Duodenal mucosa (tissue), 2 donors: Measurements from ENCODE around the gene SLC8A2.
"Not testable (repeated sequence)": the region's sequence is repeated elsewhere in the genome, so short reads cannot be mapped to it uniquely, and the experiment has no call there.

ENCODE experiments used
- H3K27ac ChIP-seq: one replicate; pipeline ENCODE4 v1.7.0; 2013; ENCODE audit warnings: low read depth, low read length
- H3K27me3 ChIP-seq, 2 donors: one replicate each; pipeline ENCODE4 v1.7.0; 2013; ENCODE audit warnings: low read length in 2 of 2, control low read depth in 1 of 2; ENCODE audit not compliant: insufficient read depth in 2 of 2, control insufficient read depth in 1 of 2
- H3K36me3 ChIP-seq, 2 donors: one replicate each; pipeline ENCODE4 v1.7.0; 2013; ENCODE audit warnings: low read length in 2 of 2, control low read depth in 1 of 2; ENCODE audit not compliant: insufficient read depth in 2 of 2, control insufficient read depth in 1 of 2
- H3K4me1 ChIP-seq, 2 donors: one replicate each; pipeline ENCODE4 v1.7.0; 2013; ENCODE audit warnings: low read length in 2 of 2, control low read depth in 1 of 2; ENCODE audit not compliant: insufficient read depth in 2 of 2, control insufficient read depth in 1 of 2
- H3K4me3 ChIP-seq, 2 donors: one replicate each; pipeline ENCODE4 v1.7.0; 2013; ENCODE audit warnings: low read length in 2 of 2, low read depth in 1 of 2
- H3K9ac ChIP-seq, 2 donors: one replicate each; pipeline ENCODE4 v1.7.0; 2013; ENCODE audit warnings: low read length in 2 of 2, low read depth in 1 of 2
- H3K9me3 ChIP-seq, 2 donors: one replicate each; pipeline ENCODE4 v1.7.0; 2013; ENCODE audit warnings: low read length in 2 of 2, control low read depth in 1 of 2; ENCODE audit not compliant: control insufficient read depth in 1 of 2

Gene SLC8A2

DNA sequence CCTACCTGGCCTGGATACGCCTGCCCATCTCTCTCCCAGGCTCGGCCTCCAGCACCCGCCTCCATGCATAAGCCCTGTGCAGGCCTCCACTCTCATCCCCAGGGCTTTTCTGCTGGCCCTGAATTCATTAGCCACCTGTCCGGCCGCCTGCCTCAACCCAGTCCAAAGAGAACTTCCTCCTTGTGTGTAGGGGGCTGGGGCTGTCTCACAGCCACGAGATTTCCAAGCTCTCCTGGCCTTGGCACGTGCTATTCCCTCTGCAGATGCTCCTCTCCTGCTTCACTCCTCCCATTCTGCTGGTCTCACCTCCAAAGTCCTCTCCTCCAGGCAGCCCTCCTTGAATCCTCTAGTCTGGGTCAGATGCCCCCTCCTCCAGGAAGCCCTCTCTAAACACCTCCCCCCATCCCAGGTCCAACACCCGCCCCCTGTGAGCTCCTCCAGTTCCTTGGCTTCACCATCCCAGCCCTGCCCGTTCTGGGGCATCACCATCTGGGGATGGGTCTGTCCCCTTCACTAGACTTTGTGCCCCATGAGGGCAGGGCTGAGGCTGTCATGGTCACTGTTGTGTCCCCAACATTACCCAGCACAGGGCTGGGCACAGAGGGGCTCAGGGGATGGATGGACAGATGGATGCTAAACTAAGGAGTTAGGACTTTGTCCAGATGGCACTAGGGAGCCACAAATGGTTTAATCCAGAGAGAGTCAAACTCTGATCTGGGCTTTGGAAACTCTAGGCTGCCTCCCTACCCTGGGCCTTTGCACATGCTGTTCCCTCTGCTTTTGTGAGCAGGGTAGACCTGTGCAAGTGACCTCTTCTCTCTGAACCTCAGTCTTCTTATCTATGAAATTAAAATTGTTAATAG is 67.1 kb downstream of the SLC8A2 start:
- peaks cover 7 to 12% of the 10 kb centered on the region in 2 donors for H3K27me3 ChIP-seq
- no peak overlapping the region for H3K9ac ChIP-seq
- no peak overlapping the region for H3K27ac ChIP-seq
- no peaks in the 10 kb centered on the region for H3K9me3 ChIP-seq
- no peak overlapping the region for H3K4me3 ChIP-seq
- H3K36me3 ChIP-seq, result no peaks in the 10 kb centered on the region
- no peaks in the 10 kb centered on the region for H3K4me1 ChIP-seq

DNA sequence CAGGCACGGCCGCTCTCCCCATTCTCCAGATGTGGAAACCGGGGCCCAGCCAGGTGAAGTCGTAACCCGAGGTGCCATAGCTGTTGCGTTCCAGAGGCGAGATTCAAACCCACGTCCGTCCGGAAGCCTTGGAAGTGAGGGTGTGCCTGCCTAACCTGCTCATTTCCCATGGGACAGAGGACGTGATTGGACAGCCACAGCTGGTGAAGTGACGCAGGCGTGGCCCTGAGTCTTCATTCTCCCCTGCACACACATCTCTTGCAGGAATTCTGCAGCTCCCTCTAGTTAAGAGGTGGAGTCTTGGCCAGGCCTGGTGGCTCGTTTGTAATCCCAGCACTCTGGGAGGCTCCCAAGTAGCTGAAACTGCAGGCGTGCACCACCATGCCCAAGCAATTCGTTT is 69.2 kb downstream of the SLC8A2 start:
- Histone ChIP-seq H3K27me3 (peaks cover 7 to 12% of the 10 kb centered on the region in 2 donors), H3K9ac (no peak overlapping the region), H3K36me3 (no peaks in the 10 kb centered on the region), H3K4me1 (no peaks in the 10 kb centered on the region), H3K4me3 (no peak overlapping the region), H3K27ac (no peak overlapping the region), H3K9me3 (no peaks in the 10 kb centered on the region)

DNA sequence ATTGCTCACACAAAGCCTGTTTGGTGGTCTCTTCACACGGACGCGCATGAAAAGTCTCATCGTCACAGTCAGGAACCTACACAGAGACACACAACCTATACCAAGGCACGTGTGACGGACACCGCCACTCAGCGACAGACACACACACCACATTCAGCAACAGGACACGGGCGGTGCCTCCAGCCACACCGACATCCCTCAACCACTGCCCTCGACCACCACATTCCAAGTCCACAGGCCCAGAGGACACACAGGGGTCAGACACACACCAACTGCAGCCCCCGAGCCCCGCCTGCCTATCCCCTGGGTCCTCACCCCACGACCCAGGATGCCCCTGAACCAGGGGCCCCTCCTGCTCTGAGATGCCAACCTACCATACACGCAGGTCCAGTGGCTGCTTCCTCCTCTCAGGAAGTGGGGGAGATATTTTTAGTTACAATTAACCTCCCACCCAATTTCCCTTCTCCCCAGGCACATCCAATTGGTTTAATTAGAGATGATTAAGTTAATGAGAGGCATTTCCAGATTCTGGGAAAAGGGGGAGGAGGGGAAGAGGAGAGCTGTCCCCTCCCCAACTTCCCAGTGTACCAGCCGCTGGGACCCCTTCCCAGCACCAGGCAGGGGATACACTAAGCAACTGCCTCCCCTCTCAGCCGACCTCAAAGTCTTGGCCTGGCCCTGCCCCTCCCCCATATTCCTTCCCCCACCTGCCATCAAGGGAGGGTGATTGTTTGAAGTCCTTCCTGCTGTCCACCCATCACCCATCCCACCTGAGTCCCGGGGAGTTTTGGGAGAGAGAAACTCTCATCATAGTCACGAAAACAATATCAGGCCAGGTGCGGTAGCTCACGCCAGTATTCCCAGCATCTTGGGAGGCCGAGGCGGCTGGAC is 72.7 kb downstream of the SLC8A2 start:
- Histone ChIP-seq H3K27me3 (peaks cover 0 to 5% of the 10 kb centered on the region in 2 donors), H3K27ac (no peak overlapping the region), H3K9me3 (no peaks in the 10 kb centered on the region), H3K9ac (no peak overlapping the region), H3K4me1 (no peaks in the 10 kb centered on the region), H3K36me3 (no peaks in the 10 kb centered on the region), H3K4me3 (no peak overlapping the region)

DNA sequence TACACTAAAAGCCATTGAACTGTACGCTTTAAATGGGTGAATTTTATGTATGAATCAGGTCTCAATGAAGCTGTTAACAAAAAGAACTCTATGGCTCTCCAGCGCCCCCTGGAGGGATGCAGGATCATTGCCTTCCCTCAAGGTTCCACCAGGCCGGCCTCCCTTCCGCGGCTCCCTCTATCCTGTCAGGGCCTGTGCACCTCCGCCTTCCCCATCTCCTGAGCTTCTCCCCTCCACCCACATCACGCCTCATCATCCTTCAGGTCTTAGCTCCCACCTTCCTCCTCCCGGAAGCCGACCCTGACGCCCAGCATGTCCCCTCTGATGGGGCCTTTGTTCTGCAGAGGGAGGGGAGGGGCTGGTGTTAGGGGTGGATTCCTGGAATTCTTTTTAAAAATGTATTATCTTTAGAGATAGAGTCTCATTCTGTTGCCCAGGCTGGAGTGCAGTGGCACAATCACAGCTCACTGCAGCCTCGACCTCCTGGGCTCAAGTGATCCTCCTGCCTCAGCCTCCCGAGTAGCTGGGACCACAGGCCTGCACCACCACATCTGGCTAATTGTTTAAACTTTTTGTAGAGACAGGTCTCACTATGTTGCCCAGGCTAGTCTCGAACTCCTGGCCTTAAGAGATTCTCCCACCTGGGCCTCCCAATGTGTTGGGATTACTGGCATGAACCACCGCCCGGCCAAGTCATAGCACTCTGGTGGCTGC is 80.0 kb downstream of the SLC8A2 start:
- Histone ChIP-seq H3K27ac (no peak overlapping the region), H3K4me3 (no peak overlapping the region), H3K27me3 (no peaks in the 10 kb centered on the region), H3K36me3 (no peaks in the 10 kb centered on the region), H3K9ac (no peak overlapping the region), H3K9me3 (no peaks in the 10 kb centered on the region), H3K4me1 (no peaks in the 10 kb centered on the region)

DNA sequence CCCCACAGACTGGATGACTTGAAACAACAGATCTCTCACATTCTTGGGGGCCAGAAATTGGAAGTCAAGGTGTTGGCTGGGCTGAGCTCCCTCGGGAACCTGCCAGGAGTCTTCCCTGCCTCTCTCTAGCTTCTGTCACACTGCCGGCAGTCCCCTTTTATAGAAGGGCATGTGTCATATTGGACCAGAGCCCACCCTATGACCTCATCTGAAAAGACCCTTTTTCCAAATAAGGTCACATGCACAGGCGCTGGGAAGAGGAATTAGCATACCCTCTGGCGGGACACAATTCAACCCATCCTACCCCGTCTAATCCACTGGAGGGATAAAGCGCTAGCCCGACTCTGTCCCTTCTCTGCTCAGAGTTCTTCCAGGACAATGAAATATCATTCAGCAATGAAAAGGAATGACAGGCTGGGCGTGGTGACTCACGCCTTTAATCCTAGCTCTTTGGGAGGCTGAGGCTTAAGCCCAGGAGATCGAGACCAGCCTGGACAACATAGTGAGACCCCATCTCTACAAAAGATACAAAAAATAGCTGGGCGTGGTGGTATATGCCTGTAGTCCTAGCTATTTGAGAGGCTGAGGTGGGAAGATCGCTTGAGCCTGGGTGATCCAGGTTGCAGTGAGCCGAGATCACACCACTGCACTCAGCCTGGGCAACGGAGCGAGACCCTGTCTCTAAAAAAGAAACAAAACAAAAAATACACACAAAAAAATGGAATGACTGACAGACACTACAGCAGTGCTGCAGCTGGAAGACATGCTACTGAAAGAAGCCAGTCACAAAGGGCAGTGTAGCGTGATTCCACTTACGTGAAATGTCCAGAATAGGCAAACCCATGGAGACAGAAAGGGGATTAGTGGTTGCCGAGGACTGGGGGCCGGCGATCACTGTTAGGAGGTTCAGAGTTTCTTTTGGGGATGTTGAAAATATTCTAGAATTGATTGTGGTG is 80.9 kb downstream of the SLC8A2 start:
- no peaks in the 10 kb centered on the region for H3K27me3 ChIP-seq
- H3K4me1 ChIP-seq, result no peaks in the 10 kb centered on the region
- H3K4me3 ChIP-seq, result no peak overlapping the region
- no peak overlapping the region for H3K9ac ChIP-seq
- no peaks in the 10 kb centered on the region for H3K36me3 ChIP-seq
- no peaks in the 10 kb centered on the region for H3K9me3 ChIP-seq
- H3K27ac ChIP-seq, result no peak overlapping the region

DNA sequence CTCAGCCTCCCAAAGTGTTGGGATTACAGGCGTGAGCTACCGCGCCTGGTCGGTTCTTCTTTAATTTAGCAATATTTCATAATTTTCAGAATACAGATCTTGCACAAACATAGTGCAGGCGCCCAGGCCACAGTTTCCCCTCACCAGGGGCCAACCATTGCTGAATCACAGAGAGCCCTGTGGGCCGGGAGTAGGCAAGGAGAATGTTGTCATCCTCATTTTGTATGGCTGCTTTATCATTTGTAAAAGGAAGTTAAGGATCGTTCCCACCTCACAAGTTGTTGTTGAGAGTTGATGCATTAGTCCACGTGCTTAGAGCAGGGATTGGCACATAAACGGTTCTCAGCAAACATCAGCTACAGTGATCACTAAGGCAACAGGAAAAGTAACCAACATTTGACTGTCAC is 82.5 kb downstream of the SLC8A2 start:
- Histone ChIP-seq H3K27me3 (no peaks in the 10 kb centered on the region), H3K9ac (no peak overlapping the region), H3K4me1 (no peaks in the 10 kb centered on the region), H3K9me3 (no peaks in the 10 kb centered on the region), H3K27ac (no peak overlapping the region), H3K36me3 (no peaks in the 10 kb centered on the region), H3K4me3 (no peak overlapping the region)

DNA sequence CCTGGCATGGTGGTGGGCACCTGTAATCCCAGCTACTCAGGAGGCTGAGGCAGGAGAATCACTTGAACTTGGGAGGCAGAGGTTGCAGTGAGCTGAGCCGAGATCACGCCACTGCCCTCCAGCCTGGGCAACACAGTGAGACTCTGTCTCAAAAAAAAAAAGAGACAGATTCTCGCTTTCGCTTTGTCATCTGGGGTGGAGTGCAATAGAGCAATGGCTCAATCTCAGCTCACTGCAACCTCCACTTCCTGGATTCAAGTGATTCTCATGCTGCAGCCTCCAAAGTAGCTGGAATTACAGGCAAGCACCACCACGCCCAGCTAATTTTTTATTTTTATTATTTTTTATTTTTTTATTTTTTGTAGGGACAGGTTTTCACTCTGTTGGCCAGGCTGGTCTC is 83.0 kb downstream of the SLC8A2 start:
- not testable (repeated sequence) for H3K9ac ChIP-seq, H3K27me3 ChIP-seq, H3K36me3 ChIP-seq, H3K4me1 ChIP-seq, H3K9me3 ChIP-seq, H3K27ac ChIP-seq, H3K4me3 ChIP-seq

DNA sequence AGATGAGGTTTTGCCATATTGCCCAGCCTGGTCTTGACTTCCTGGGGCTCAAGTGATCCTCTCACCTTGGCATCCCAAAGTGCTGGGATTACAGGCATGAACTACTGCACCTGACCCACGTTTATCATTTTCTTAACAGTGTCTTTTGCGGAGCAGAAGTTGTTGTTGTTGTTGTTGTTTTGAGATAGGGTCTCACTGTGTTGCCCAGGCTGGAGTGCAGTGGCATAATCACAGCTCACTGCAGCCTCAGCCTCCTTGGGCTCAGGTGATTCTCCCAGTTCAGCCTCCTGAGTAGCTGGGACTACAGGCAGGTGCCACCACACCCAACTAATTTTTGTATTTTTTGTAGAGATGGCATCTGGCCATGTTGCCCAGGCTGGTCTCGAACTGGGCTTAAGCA is 84.1 kb downstream of the SLC8A2 start:
- not testable (repeated sequence) for H3K4me3 ChIP-seq, H3K27me3 ChIP-seq, H3K9ac ChIP-seq, H3K9me3 ChIP-seq, H3K36me3 ChIP-seq, H3K4me1 ChIP-seq, H3K27ac ChIP-seq

DNA sequence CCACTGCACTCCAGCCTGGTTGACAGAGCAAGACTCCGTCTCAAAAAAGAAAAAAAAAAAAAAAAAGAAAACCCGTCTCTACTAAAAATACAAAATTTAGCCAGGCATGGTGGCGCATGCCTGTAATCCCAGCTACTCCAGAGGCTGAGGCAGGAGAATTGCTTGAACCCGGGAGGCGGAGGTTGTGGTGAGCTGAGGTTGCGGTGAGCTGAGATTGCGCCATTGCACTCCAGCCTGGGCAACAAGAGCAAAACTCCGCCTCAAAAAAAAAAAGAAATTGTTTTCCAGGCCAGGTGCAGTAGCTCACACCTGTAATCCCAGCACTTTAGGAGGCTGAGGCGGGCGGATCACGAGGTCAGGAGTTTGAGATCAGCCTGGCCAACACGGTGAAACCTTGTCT is 85.1 kb downstream of the SLC8A2 start:
- not testable (repeated sequence) for H3K27me3 ChIP-seq, H3K36me3 ChIP-seq, H3K4me1 ChIP-seq, H3K4me3 ChIP-seq, H3K9ac ChIP-seq, H3K9me3 ChIP-seq, H3K27ac ChIP-seq
